Stimulated activated CD4-positive, alpha-beta T cell treated with anti-CD3 and anti-CD28 coated beads, TNF-alpha, amount 100 ng/mL, for 48 hours (primary cell): ENCODE measurements around the gene ANAPC5.

Experiments
- DNase-seq, 3 donors: peaks; one replicate each; pipeline ENCODE4 v3.0.0-alpha.2; 2020; ENCODE audit warnings: low read depth in 3 of 3

ANAPC5 gene

DNA sequence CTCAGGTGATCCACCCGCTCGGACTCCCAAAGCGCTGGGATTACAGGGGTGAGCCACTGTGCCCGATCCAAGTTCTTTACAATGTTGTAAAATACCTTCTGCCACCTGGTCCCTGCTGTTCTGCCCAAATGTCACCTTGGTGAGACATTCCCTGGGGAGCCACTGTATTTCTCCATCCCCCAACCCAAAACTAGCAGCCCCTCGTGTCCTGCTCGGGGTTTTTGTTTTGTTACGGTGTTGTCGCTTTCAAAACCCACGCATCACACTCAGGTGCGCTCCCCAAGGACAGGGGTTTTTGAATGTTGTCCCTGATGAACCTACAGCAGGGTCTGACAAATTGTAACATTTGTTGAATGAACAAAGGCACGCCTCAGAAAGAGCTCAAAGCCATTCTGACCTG is 93.1 kb downstream of the ANAPC5 start:
- DNase-seq: no peak
